ENCODE data around the gene PRKCA.

The PRKCA gene

GRCh38 chr17:66834426-66834918 lies 532.1 kb downstream of the PRKCA start:
- no peak for DNase-seq

GRCh38 chr17:66834919-66835454 lies 532.6 kb downstream of the PRKCA start, which contains the start of gene CACNG5:
CACNG5 (plus strand) TSS chr17:66835117; CDS start chr17:66877333, 42,216 bp downstream.
- DNase-seq: peak; percentile 40

- no peak for DNase-seq
Measured at GRCh38 chr17:66835476-66835875, 533.1 kb downstream of the PRKCA start.

GRCh38 chr17:66836063-66837005 lies 533.9 kb downstream of the PRKCA start:
- no peak for DNase-seq

GRCh38 chr17:66837226-66837625 lies 534.8 kb downstream of the PRKCA start:
- no peak for DNase-seq

GRCh38 chr17:66837885-66838665 lies 535.7 kb downstream of the PRKCA start:
- peak; percentile 23 for DNase-seq

- no peak for DNase-seq
Measured at GRCh38 chr17:66839616-66840015, 537.2 kb downstream of the PRKCA start.

GRCh38 chr17:66840061-66840460 lies 537.6 kb downstream of the PRKCA start:
- no peak for DNase-seq

GRCh38 chr17:66841328-66841727 lies 538.9 kb downstream of the PRKCA start:
- no peak for DNase-seq

GRCh38 chr17:66841744-66842143 lies 539.3 kb downstream of the PRKCA start:
- no peak for DNase-seq

- DNase-seq: no peak
Measured at GRCh38 chr17:66842505-66842904, 540.1 kb downstream of the PRKCA start.

- no peak for DNase-seq
Measured at GRCh38 chr17:66842959-66843358, 540.5 kb downstream of the PRKCA start.

GRCh38 chr17:66843627-66844026 lies 541.2 kb downstream of the PRKCA start:
- peak; percentile 93 for DNase-seq

GRCh38 chr17:66847704-66848103 lies 545.3 kb downstream of the PRKCA start:
- no peak for DNase-seq

- DNase-seq: no peak
Measured at GRCh38 chr17:66848496-66848895, 546.1 kb downstream of the PRKCA start.

GRCh38 chr17:66849032-66849655 lies 546.7 kb downstream of the PRKCA start:
- no peak for DNase-seq

- no peak for DNase-seq
Measured at GRCh38 chr17:66849851-66850580, 547.6 kb downstream of the PRKCA start.

GRCh38 chr17:66850692-66851091 lies 548.3 kb downstream of the PRKCA start:
- no peak for DNase-seq

- DNase-seq: no peak
Measured at GRCh38 chr17:66855204-66855603, 552.8 kb downstream of the PRKCA start.

- no peak for DNase-seq
Measured at GRCh38 chr17:66858226-66859083, 556.0 kb downstream of the PRKCA start.

GRCh38 chr17:66859353-66859752 lies 556.9 kb downstream of the PRKCA start:
- no peak for DNase-seq
